ENCODE measurements around the gene FRAT1.
"Not testable (repeated sequence)": the region's sequence is repeated elsewhere in the genome, so short reads cannot be mapped to it uniquely, and the experiment has no call there.

The FRAT1 gene

GRCh38 chr10:97318772-97319651 lies at the start of gene FRAT1:
FRAT1 (plus strand) TSS chr10:97319271; CDS start chr10:97319454, 183 bp downstream.
- peak; percentile 62 for DNase-seq (ENCODE audit: low spot score)

GRCh38 chr10:97270523-97271154 lies 48.4 kb upstream of the FRAT1 start:
- DNase-seq (ENCODE audit: low spot score): peak; percentile 70

GRCh38 chr10:97273700-97274099 lies 45.4 kb upstream of the FRAT1 start:
- no peak for DNase-seq (ENCODE audit: low spot score)

GRCh38 chr10:97274828-97275227 lies 44.2 kb upstream of the FRAT1 start:
- DNase-seq (ENCODE audit: low spot score): no peak

GRCh38 chr10:97277551-97277950 lies 41.5 kb upstream of the FRAT1 start:
- no peak for DNase-seq (ENCODE audit: low spot score)

GRCh38 chr10:97278491-97278989 lies 40.5 kb upstream of the FRAT1 start:
- peak; percentile 30 for DNase-seq (ENCODE audit: low spot score)

- DNase-seq (ENCODE audit: low spot score): no peak
Observed at GRCh38 chr10:97279121-97279815, 39.8 kb upstream of the FRAT1 start.

GRCh38 chr10:97280783-97281182 lies 38.3 kb upstream of the FRAT1 start:
- no peak for DNase-seq (ENCODE audit: low spot score)

GRCh38 chr10:97290076-97290475 lies 29.0 kb upstream of the FRAT1 start:
- not testable (repeated sequence) for DNase-seq (ENCODE audit: low spot score)

- DNase-seq (ENCODE audit: low spot score): not testable (repeated sequence)
Observed at GRCh38 chr10:97290576-97291356, 28.3 kb upstream of the FRAT1 start.

- DNase-seq (ENCODE audit: low spot score): no peak
Observed at GRCh38 chr10:97291357-97292096, 27.5 kb upstream of the FRAT1 start.

GRCh38 chr10:97292097-97292861 lies 26.8 kb upstream of the FRAT1 start, which contains the start of gene ARHGAP19:
ARHGAP19 (minus strand) TSS chr10:97292637; CDS start chr10:97292627, 10 bp downstream.
- DNase-seq (ENCODE audit: low spot score): peak; percentile 94

GRCh38 chr10:97292862-97293198 lies 26.2 kb upstream of the FRAT1 start:
- DNase-seq (ENCODE audit: low spot score): no peak

GRCh38 chr10:97297556-97298222 lies 21.4 kb upstream of the FRAT1 start:
- DNase-seq (ENCODE audit: low spot score): no peak

GRCh38 chr10:97298223-97298571 lies 20.9 kb upstream of the FRAT1 start:
- no peak for DNase-seq (ENCODE audit: low spot score)

GRCh38 chr10:97300980-97301379 lies 18.1 kb upstream of the FRAT1 start:
- no peak for DNase-seq (ENCODE audit: low spot score)

GRCh38 chr10:97302088-97302791 lies 16.8 kb upstream of the FRAT1 start:
- no peak for DNase-seq (ENCODE audit: low spot score)

GRCh38 chr10:97307441-97307840 lies 11.6 kb upstream of the FRAT1 start:
- no peak for DNase-seq (ENCODE audit: low spot score)
